CD4-positive, alpha-beta T cell treated with Interleukin-10 for 1 hour (primary cell): ENCODE results near the gene ALDH5A1.
A peak's percentile ranks its signal among the peaks of the same experiment; 100 is the strongest.
"Not testable (repeated sequence)": the region's sequence is repeated elsewhere in the genome, so short reads cannot be mapped to it uniquely, and the experiment has no call there.

Experiments used
- DNase-seq: peaks from one replicate; pipeline ENCODE4 v3.0.0-alpha.2; 2020

ALDH5A1 gene

GRCh38 chr6:24489470-24489869 lies 5.3 kb upstream of the ALDH5A1 start, which contains the start of gene GPLD1:
GPLD1 (minus strand) TSS chr6:24489578; CDS start chr6:24489511, 67 bp downstream.
- no peak for DNase-seq

GRCh38 chr6:24489881-24490280 lies 4.9 kb upstream of the ALDH5A1 start:
- no peak for DNase-seq

GRCh38 chr6:24490948-24491347 lies 3.8 kb upstream of the ALDH5A1 start:
- no peak for DNase-seq

GRCh38 chr6:24492475-24492874 lies 2.3 kb upstream of the ALDH5A1 start:
- no peak for DNase-seq

GRCh38 chr6:24493945-24494820 lies 586 bp upstream of the ALDH5A1 start:
- DNase-seq: no peak

- peak; percentile 2 for DNase-seq
Observed at GRCh38 chr6:24497254-24497970, 2.6 kb downstream of the ALDH5A1 start.

GRCh38 chr6:24500683-24501082 lies 5.9 kb downstream of the ALDH5A1 start:
- no peak for DNase-seq

GRCh38 chr6:24501374-24501773 lies 6.6 kb downstream of the ALDH5A1 start:
- DNase-seq: no peak

- no peak for DNase-seq
Observed at GRCh38 chr6:24501914-24502313, 7.1 kb downstream of the ALDH5A1 start.

- no peak for DNase-seq
Observed at GRCh38 chr6:24504287-24504648, 9.5 kb downstream of the ALDH5A1 start.

- no peak for DNase-seq
Observed at GRCh38 chr6:24504649-24505586, 10.1 kb downstream of the ALDH5A1 start.

- no peak for DNase-seq
Observed at GRCh38 chr6:24506814-24507520, 12.2 kb downstream of the ALDH5A1 start.

- not testable (repeated sequence) for DNase-seq
Observed at GRCh38 chr6:24511976-24512375, 17.2 kb downstream of the ALDH5A1 start.

GRCh38 chr6:24513602-24514001 lies 18.8 kb downstream of the ALDH5A1 start:
- DNase-seq: no peak

GRCh38 chr6:24517659-24518543 lies 23.1 kb downstream of the ALDH5A1 start:
- no peak for DNase-seq

GRCh38 chr6:24520929-24521546 lies 26.3 kb downstream of the ALDH5A1 start:
- DNase-seq: peak; percentile 30

- DNase-seq: no peak
Observed at GRCh38 chr6:24522228-24523176, 27.7 kb downstream of the ALDH5A1 start.

- DNase-seq: no peak
Observed at GRCh38 chr6:24524329-24524728, 29.6 kb downstream of the ALDH5A1 start.

GRCh38 chr6:24524805-24525204 lies 30.0 kb downstream of the ALDH5A1 start:
- DNase-seq: peak; percentile 11

GRCh38 chr6:24529985-24530384 lies 35.2 kb downstream of the ALDH5A1 start:
- DNase-seq: no peak
